Smooth muscle cell of bladder (primary cell): ENCODE data around the gene ACTL7A. TPM values are rescaled to one million over a fixed set of nuclear protein-coding genes. Genes with fewer than 3 reads are reported as not detected.

Experiments
- total RNA-seq: library from RNA; depleted of rRNA; stranded (reverse); fragments of >200 nt; gene quantifications from 2 replicates; pipeline ENCODE4 v1.2.3, GENCODE V29; 2014

The ACTL7A gene
- not detected in 2 replicates for total RNA-seq

DNA sequence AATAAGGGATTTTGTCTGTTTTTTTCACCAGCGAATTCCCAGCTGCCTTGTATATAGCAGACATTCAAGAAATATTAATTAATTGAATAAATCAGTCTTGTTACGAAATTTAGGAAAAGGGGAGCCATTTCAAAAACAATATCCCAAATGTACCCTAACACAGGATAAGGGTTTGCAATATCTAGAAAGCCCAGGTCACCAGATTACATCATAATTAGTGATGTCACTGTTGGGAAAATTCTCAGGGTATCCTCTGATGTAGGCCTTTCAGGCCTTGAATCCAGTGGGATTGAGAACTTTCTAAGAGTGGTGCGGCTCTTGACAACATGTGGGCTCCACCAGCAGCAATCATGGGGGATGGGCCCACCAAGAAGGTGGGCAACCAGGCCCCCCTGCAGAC is at the start of gene ACTL7A:
ACTL7A (plus strand) TSS at position 270 of the 400 bp plus-strand sequence; CDS start at position 327, 57 bp downstream.

GRCh38 chr9:108855888-108856287 is 6.2 kb upstream of the ACTL7A start, which contains the start of gene ACTL7B:
TSS of gene ACTL7B (minus strand) at chr9:108855986. CDS start at chr9:108855930, 56 bp downstream.

Other genes starting within 250 kb of the ACTL7A start
- 0.09 TPM in 1 of 2 replicates, not detected in the other for gene ACTL7B, start 6.3 kb upstream of the ACTL7A start, total RNA-seq
- gene ELP1, start 71.9 kb downstream of the ACTL7A start, total RNA-seq = 27.4 and 33.5 TPM in 2 replicates
- 3.7 and 5.0 TPM in 2 replicates for gene ABITRAM, start 72.1 kb downstream of the ACTL7A start, total RNA-seq
- gene CTNNAL1, start 151.2 kb downstream of the ACTL7A start, total RNA-seq = 37.5 and 55.0 TPM in 2 replicates